Cerebellar cortex (tissue), 1 donor: Measurements from ENCODE around the gene MSRB3.
"Not testable (repeated sequence)": the region's sequence is repeated elsewhere in the genome, so short reads cannot be mapped to it uniquely, and the experiment has no call there.

Experiments
- DNase-seq: peaks from one replicate; pipeline ENCODE4 v3.0.0-alpha.2; 2015; ENCODE audit warnings: low spot score

Gene MSRB3

GRCh38 chr12:65278576-65279368 is at the start of gene MSRB3:
Gene MSRB3, plus strand, starts transcription at chr12:65278683. Its CDS starts 29,897 bp downstream, at chr12:65308580.
- DNase-seq, result peak; percentile 81

- DNase-seq, result no peak
Measured at GRCh38 chr12:65229441-65229840, 49.0 kb upstream of the MSRB3 start.

- DNase-seq, result no peak
Measured at GRCh38 chr12:65232476-65233077, 45.9 kb upstream of the MSRB3 start.

GRCh38 chr12:65237153-65237552 is 41.3 kb upstream of the MSRB3 start:
- DNase-seq, result no peak

- DNase-seq, result no peak
Measured at GRCh38 chr12:65238609-65239008, 39.9 kb upstream of the MSRB3 start.

GRCh38 chr12:65248656-65249633 is 29.5 kb upstream of the MSRB3 start:
- DNase-seq, result no peak

- no peak for DNase-seq
Measured at GRCh38 chr12:65252515-65252914, 26.0 kb upstream of the MSRB3 start.

- DNase-seq, result no peak
Measured at GRCh38 chr12:65257986-65258385, 20.5 kb upstream of the MSRB3 start.

GRCh38 chr12:65259501-65259900 is 19.0 kb upstream of the MSRB3 start:
- DNase-seq, result no peak

- DNase-seq, result no peak
Measured at GRCh38 chr12:65263777-65264176, 14.7 kb upstream of the MSRB3 start.

- DNase-seq, result no peak
Measured at GRCh38 chr12:65266408-65266807, 12.1 kb upstream of the MSRB3 start.

GRCh38 chr12:65269603-65270002 is 8.9 kb upstream of the MSRB3 start:
- DNase-seq, result no peak

- no peak for DNase-seq
Measured at GRCh38 chr12:65274602-65275272, 3.7 kb upstream of the MSRB3 start.

GRCh38 chr12:65275627-65276026 is 2.9 kb upstream of the MSRB3 start:
- no peak for DNase-seq

- DNase-seq, result no peak
Measured at GRCh38 chr12:65276916-65277530, 1.5 kb upstream of the MSRB3 start.

- peak; percentile 45 for DNase-seq
Measured at GRCh38 chr12:65277994-65278575, 398 bp upstream of the MSRB3 start.

GRCh38 chr12:65279369-65280112 is 1.1 kb downstream of the MSRB3 start:
- no peak for DNase-seq

- DNase-seq, result no peak
Measured at GRCh38 chr12:65280306-65280705, 1.8 kb downstream of the MSRB3 start.

- no peak for DNase-seq
Measured at GRCh38 chr12:65282840-65283239, 4.4 kb downstream of the MSRB3 start.

- DNase-seq, result not testable (repeated sequence)
Measured at GRCh38 chr12:65285532-65285931, 7.0 kb downstream of the MSRB3 start.
